ENCODE measurements around the gene PRRG3.

GRCh38 chrX:151736685-151737084 is 41.4 kb downstream of the PRRG3 start:
- TF ChIP-seq, protein P1, sequence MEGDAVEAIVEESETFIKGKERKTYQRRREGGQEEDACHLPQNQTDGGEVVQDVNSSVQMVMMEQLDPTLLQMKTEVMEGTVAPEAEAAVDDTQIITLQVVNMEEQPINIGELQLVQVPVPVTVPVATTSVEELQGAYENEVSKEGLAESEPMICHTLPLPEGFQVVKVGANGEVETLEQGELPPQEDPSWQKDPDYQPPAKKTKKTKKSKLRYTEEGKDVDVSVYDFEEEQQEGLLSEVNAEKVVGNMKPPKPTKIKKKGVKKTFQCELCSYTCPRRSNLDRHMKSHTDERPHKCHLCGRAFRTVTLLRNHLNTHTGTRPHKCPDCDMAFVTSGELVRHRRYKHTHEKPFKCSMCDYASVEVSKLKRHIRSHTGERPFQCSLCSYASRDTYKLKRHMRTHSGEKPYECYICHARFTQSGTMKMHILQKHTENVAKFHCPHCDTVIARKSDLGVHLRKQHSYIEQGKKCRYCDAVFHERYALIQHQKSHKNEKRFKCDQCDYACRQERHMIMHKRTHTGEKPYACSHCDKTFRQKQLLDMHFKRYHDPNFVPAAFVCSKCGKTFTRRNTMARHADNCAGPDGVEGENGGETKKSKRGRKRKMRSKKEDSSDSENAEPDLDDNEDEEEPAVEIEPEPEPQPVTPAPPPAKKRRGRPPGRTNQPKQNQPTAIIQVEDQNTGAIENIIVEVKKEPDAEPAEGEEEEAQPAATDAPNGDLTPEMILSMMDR (IDR thresholded peaks at IDR 0.05), result no peak
- TF ChIP-seq EZH2 (IDR thresholded peaks at IDR 0.05; ENCODE audit: borderline replicate concordance, insufficient read depth, low read depth, low read length, poor library complexity, severe bottlenecking), result no peak

Measured in B cell (primary cell).